Fibroblast of skin of scalp (primary cell): Measurements from ENCODE around the gene SMIM3.
"Not testable (repeated sequence)": the region's sequence is repeated elsewhere in the genome, so short reads cannot be mapped to it uniquely, and the experiment has no call there.

ENCODE experiments used
- DNase-seq: peaks from one replicate; pipeline ENCODE4 v3.0.0-alpha.2; 2013

The SMIM3 gene

GRCh38 chr5:150765011-150765798 is 13.4 kb upstream of the SMIM3 start:
- DNase-seq = no peak

GRCh38 chr5:150765799-150766169 is 12.8 kb upstream of the SMIM3 start:
- DNase-seq = no peak

- no peak for DNase-seq
These were observed 12.3 kb upstream of the SMIM3 start for GRCh38 chr5:150766251-150766650.

GRCh38 chr5:150771034-150771795 is 7.3 kb upstream of the SMIM3 start:
- DNase-seq = no peak

- DNase-seq = peak; percentile 68
These were observed 4.4 kb upstream of the SMIM3 start for GRCh38 chr5:150774145-150774544.

GRCh38 chr5:150777685-150778084 is 872 bp upstream of the SMIM3 start:
- no peak for DNase-seq

- no peak for DNase-seq
These were observed 455 bp upstream of the SMIM3 start for GRCh38 chr5:150778088-150778516.

GRCh38 chr5:150779397-150780186 is 1.0 kb downstream of the SMIM3 start:
- DNase-seq = no peak

- peak; percentile 71 for DNase-seq
These were observed 1.7 kb downstream of the SMIM3 start for GRCh38 chr5:150780187-150780692.

GRCh38 chr5:150780816-150781221 is 2.3 kb downstream of the SMIM3 start:
- DNase-seq = peak; percentile 84

- DNase-seq = peak; percentile 92
These were observed 3.4 kb downstream of the SMIM3 start for GRCh38 chr5:150781706-150782614.

- no peak for DNase-seq
These were observed 4.3 kb downstream of the SMIM3 start for GRCh38 chr5:150782850-150783249.

- peak; percentile 82 for DNase-seq
These were observed 4.9 kb downstream of the SMIM3 start for GRCh38 chr5:150783422-150783928.

GRCh38 chr5:150785950-150786349 is 7.4 kb downstream of the SMIM3 start:
- no peak for DNase-seq

GRCh38 chr5:150786876-150787275 is 8.3 kb downstream of the SMIM3 start:
- no peak for DNase-seq

GRCh38 chr5:150787656-150788055 is 9.1 kb downstream of the SMIM3 start:
- no peak for DNase-seq

- DNase-seq = no peak
These were observed 10.4 kb downstream of the SMIM3 start for GRCh38 chr5:150788977-150789376.

- DNase-seq = peak; percentile 24
These were observed 10.9 kb downstream of the SMIM3 start for GRCh38 chr5:150789450-150789849.

- DNase-seq = peak; percentile 97
These were observed 11.5 kb downstream of the SMIM3 start for GRCh38 chr5:150789943-150790611.

- no peak for DNase-seq
These were observed 13.0 kb downstream of the SMIM3 start for GRCh38 chr5:150791536-150791935.

GRCh38 chr5:150793423-150793888 is 14.9 kb downstream of the SMIM3 start:
- DNase-seq = not testable (repeated sequence)
